GM19467 (cell line): ENCODE measurements around the gene MCEMP1.

Experiments used
- ATAC-seq: cut with Tn5 transposase; IDR thresholded peaks from one replicate; pipeline ENCODE4 v1.9.1; 2021; ENCODE audit warnings: mild to moderate bottlenecking, moderate library complexity; ENCODE audit not compliant: unreplicated experiment

MCEMP1 gene

GRCh38 chr19:7670790-7671189 is 6.1 kb upstream of the MCEMP1 start:
- ATAC-seq = no peak

GRCh38 chr19:7672522-7672921 is 4.4 kb upstream of the MCEMP1 start:
- no peak for ATAC-seq

- ATAC-seq = no peak
Observed at GRCh38 chr19:7674010-7675005, 2.6 kb upstream of the MCEMP1 start.

GRCh38 chr19:7676376-7676775 is 514 bp upstream of the MCEMP1 start:
- no peak for ATAC-seq

GRCh38 chr19:7677669-7678311 is 900 bp downstream of the MCEMP1 start:
- no peak for ATAC-seq

- no peak for ATAC-seq
Observed at GRCh38 chr19:7678971-7679751, 2.3 kb downstream of the MCEMP1 start.

- ATAC-seq = no peak
Observed at GRCh38 chr19:7679771-7680605, 3.1 kb downstream of the MCEMP1 start.

GRCh38 chr19:7680606-7681339 is 3.9 kb downstream of the MCEMP1 start, which contains the start of gene TRAPPC5:
TRAPPC5 (plus strand) TSS chr19:7680833; CDS start chr19:7682254, 1,421 bp downstream.
- peak; percentile 48 for ATAC-seq

- no peak for ATAC-seq
Observed at GRCh38 chr19:7681340-7682174, 4.7 kb downstream of the MCEMP1 start.

GRCh38 chr19:7682175-7682855 is 5.4 kb downstream of the MCEMP1 start:
- no peak for ATAC-seq

- ATAC-seq = no peak
Observed at GRCh38 chr19:7685546-7686445, 8.9 kb downstream of the MCEMP1 start.

- ATAC-seq = no peak
Observed at GRCh38 chr19:7687177-7687576, 10.3 kb downstream of the MCEMP1 start.

- no peak for ATAC-seq
Observed at GRCh38 chr19:7689165-7689564, 12.3 kb downstream of the MCEMP1 start.

GRCh38 chr19:7690779-7691258 is 13.9 kb downstream of the MCEMP1 start:
- ATAC-seq = no peak

GRCh38 chr19:7691497-7691896 is 14.6 kb downstream of the MCEMP1 start:
- no peak for ATAC-seq

GRCh38 chr19:7692417-7693088 is 15.7 kb downstream of the MCEMP1 start:
- no peak for ATAC-seq
